ENCODE data around the gene TENM3. TPM values are rescaled to one million over a fixed set of nuclear protein-coding genes. Genes with fewer than 3 reads are reported as not detected.

The TENM3 gene
- total RNA-seq, 1 experiment from 2014 or later = 34.8 TPM

GRCh38 chr4:182449186-182449929 is 206.2 kb downstream of the TENM3 start:
- DNase-seq (ENCODE audit: low read depth) = peak; percentile 55

GRCh38 chr4:182449930-182450439 is 206.8 kb downstream of the TENM3 start:
- DNase-seq (ENCODE audit: low read depth) = no peak

- no peak for DNase-seq (ENCODE audit: low read depth)
These were observed 208.2 kb downstream of the TENM3 start for GRCh38 chr4:182451441-182451840.

GRCh38 chr4:182453830-182454229 is 210.6 kb downstream of the TENM3 start:
- DNase-seq (ENCODE audit: low read depth) = no peak

- DNase-seq (ENCODE audit: low read depth) = no peak
These were observed 211.3 kb downstream of the TENM3 start for GRCh38 chr4:182454440-182455013.

- no peak for DNase-seq (ENCODE audit: low read depth)
These were observed 221.9 kb downstream of the TENM3 start for GRCh38 chr4:182465114-182465513.

GRCh38 chr4:182465979-182466378 is 222.8 kb downstream of the TENM3 start:
- DNase-seq (ENCODE audit: low read depth) = no peak

GRCh38 chr4:182470215-182470614 is 227.0 kb downstream of the TENM3 start:
- DNase-seq (ENCODE audit: low read depth) = no peak

- DNase-seq (ENCODE audit: low read depth) = no peak
These were observed 232.3 kb downstream of the TENM3 start for GRCh38 chr4:182475539-182475938.

- peak; percentile 51 for DNase-seq (ENCODE audit: low read depth)
These were observed 235.3 kb downstream of the TENM3 start for GRCh38 chr4:182478475-182478874.

GRCh38 chr4:182483685-182484084 is 240.5 kb downstream of the TENM3 start:
- no peak for DNase-seq (ENCODE audit: low read depth)

GRCh38 chr4:182486881-182487280 is 243.7 kb downstream of the TENM3 start:
- DNase-seq (ENCODE audit: low read depth) = peak; percentile 51

- no peak for DNase-seq (ENCODE audit: low read depth)
These were observed 245.7 kb downstream of the TENM3 start for GRCh38 chr4:182488896-182489295.

- no peak for DNase-seq (ENCODE audit: low read depth)
These were observed 246.4 kb downstream of the TENM3 start for GRCh38 chr4:182489607-182490006.

- no peak for DNase-seq (ENCODE audit: low read depth)
These were observed 248.5 kb downstream of the TENM3 start for GRCh38 chr4:182491719-182492118.

- peak; percentile 73 for DNase-seq (ENCODE audit: low read depth)
These were observed 249.2 kb downstream of the TENM3 start for GRCh38 chr4:182492423-182492822.

- no peak for DNase-seq (ENCODE audit: low read depth)
These were observed 250.2 kb downstream of the TENM3 start for GRCh38 chr4:182493377-182493776.

GRCh38 chr4:182494103-182494502 is 250.9 kb downstream of the TENM3 start:
- no peak for DNase-seq (ENCODE audit: low read depth)

- no peak for DNase-seq (ENCODE audit: low read depth)
These were observed 251.8 kb downstream of the TENM3 start for GRCh38 chr4:182495031-182495430.

- DNase-seq (ENCODE audit: low read depth) = no peak
These were observed 252.6 kb downstream of the TENM3 start for GRCh38 chr4:182495645-182496385.

GRCh38 chr4:182496408-182496807 is 253.2 kb downstream of the TENM3 start:
- DNase-seq (ENCODE audit: low read depth) = no peak

- no peak for DNase-seq (ENCODE audit: low read depth)
These were observed 258.9 kb downstream of the TENM3 start for GRCh38 chr4:182502064-182502463.
